LNCaP clone FGC (cell line): ENCODE measurements around the gene C2CD4A.

Experiments
- DNase-seq: peaks from one replicate; pipeline ENCODE4 v3.0.0-alpha.2; 2011; ENCODE audit warnings: low read depth
- H3K4me3 ChIP-seq: 2 replicates; pipeline ENCODE4 v1.5.1; 2011; ENCODE audit warnings: mild to moderate bottlenecking, low read depth, low read length, control low read depth
- CTCF ChIP-seq: IDR thresholded peaks from 2 replicates; pipeline ENCODE4 v1.5.1; 2012; ENCODE audit warnings: mild to moderate bottlenecking; ENCODE audit not compliant: control insufficient read depth, insufficient read depth; ENCODE audit errors: extremely low read depth

Gene C2CD4A

DNA sequence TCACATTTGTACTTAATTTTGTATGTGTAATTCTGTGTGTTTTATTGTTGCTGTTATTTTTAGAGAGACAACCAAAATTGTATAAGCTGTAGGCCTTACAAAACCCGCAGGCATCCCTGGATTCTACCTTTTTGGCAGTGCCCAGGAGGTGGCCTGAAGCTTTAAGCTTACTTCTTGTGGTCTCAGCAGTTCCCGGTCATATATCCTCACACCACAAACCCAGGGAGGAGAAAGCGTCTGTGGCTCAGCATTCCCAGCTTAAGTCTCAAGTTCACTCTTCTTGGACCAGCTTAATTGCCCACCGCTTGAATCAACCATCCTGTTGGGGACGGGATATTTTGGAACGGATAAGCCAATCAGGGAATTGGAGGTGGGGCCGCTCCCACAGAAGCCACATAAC lies 36.7 kb downstream of the C2CD4A start:
- no peak overlapping the region for H3K4me3 ChIP-seq
- no peak for TF ChIP-seq CTCF
- no peak for DNase-seq

- TF ChIP-seq CTCF, result no peak
- no peak overlapping the region for H3K4me3 ChIP-seq
- DNase-seq, result no peak
Measured at GRCh38 chr15:62104401-62104800, 37.6 kb downstream of the C2CD4A start.

DNA sequence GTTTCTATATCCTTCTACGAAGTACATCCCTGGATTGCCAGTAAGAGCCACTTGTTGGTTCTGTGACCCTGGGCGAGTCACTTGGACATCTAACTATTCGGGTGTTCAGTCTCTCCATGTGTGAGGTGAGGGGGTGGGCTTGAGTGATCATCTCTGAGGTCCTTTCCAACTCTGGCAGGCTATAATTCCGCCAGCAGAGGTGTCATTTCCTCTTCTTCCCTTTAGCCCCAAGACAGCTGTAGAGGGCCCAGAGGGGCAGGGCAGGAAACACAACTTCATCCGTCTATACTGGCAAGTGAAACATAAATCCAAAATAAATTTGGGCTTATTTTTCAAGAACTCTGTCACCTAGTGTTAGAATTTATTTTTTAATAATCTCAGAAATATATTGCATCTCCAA lies 38.1 kb downstream of the C2CD4A start:
- no peak for DNase-seq

DNA sequence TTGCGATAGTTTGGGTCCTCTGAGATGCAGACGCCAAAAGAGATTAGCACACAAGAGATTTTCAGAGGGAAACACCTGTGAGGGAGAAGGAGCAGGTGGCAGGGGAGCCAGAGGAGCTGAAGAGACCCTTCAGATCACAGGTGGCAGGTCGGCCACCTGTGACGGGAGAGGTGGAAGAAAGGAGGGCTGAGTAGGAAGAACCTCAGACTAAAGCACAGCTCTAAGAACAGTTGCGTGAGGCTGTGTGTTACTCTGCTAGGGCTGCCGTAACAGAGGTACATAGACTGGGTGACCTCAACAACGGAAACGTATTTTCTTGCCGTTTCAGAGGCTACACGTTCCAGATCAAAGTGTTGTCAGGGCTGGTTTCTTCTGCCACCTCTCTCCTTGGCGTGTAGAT lies 38.5 kb downstream of the C2CD4A start:
- no peak overlapping the region for H3K4me3 ChIP-seq
- no peak for DNase-seq
- no peak for TF ChIP-seq CTCF

More for the DNA sequence above, 38.1 kb downstream of the C2CD4A start:
- no peak overlapping the region for H3K4me3 ChIP-seq
- TF ChIP-seq CTCF, result no peak

DNA sequence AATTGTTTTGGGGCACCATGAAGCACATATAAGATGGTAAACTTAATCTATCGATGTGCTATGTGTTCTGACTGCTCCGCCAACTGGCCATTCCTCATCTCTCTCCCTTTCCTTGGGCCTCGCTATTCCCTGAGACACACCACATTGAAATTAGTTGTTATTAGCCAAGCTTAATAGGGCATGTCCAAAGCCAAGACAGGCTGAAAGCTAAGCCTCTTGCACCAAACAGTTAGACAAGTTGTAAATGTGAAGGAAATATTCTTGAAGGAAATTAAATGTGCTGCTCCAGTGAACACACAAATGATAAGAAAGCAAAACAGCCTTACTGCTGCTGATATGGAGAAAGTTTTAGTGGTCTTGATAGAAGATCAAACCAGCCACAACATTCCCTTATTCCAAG lies 39.3 kb downstream of the C2CD4A start:
- DNase-seq, result no peak
- TF ChIP-seq CTCF, result no peak

DNA sequence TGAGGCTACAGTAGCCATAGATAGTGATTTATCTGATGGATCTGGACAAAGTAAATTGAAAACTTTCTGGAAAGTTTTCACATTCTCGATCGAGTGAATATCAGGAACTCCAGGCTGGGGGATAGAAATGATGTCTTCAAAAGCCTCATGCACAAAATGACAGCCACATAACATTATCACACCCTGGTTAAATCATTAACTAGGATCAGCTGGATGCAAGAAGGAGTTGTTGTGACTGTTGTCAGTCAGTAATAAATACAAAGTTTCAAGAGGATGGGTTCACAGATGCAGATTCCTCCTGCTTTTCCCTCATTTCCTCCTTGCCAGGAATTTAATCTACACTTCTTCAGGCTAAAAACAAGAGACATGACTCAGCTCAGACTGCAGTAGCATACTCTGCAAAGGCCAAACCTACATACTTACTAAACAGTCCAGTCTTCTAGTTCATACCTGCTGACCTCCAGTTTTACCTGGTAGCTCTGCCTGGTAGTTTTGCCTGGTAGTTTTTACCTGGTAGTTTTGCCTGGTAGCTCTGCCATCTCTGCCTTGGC lies 40.9 kb downstream of the C2CD4A start:
- H3K4me3 ChIP-seq, result no peak overlapping the region
- no peak for DNase-seq
- no peak for TF ChIP-seq CTCF

More for the DNA sequence above, 39.3 kb downstream of the C2CD4A start:
- H3K4me3 ChIP-seq, result no peak overlapping the region

DNA sequence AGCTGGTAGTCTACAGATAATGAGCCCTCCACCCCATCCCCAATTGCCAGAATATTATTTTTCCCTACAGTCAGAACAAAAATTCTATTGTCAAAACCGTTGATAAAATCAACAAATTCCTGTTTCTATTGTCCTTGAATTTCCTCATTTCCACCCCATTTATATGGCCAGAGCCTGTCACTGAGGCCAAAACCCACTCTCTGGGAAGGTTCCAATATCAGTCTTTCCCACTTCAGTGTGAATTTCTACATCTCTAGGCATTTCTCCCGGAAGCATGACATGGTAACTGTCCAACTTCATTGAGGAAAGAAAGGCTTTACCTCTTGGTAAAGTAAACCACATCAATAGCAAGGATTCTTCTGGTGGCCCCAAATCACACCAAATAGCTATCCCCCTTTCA lies 41.6 kb downstream of the C2CD4A start:
- DNase-seq, result no peak
- no peak overlapping the region for H3K4me3 ChIP-seq
- no peak for TF ChIP-seq CTCF
